Peyer's patch (tissue), 4 donors: ENCODE measurements around the gene MRPL58. TPM values are rescaled to one million over a fixed set of nuclear protein-coding genes. Genes with fewer than 3 reads are reported as not detected.
A peak's percentile ranks its signal among the peaks of the same experiment; 100 is the strongest.

Experiments used
- DNase-seq, 3 donors: peaks; one replicate each; pipeline ENCODE4 v3.0.0-alpha.2; 2017 to 2019
- H3K27ac ChIP-seq, 4 donors: fragments of 200-600 bp; sonication (generic); one replicate each; pipeline ENCODE4 v1.5.1; 2016 to 2019
- H3K27me3 ChIP-seq, 2 donors: fragments of 200-600 bp; sonication (generic); one replicate each; pipeline ENCODE4 v1.5.1; 2019
- H3K36me3 ChIP-seq, 3 donors: fragments of 200-600 bp; sonication (generic); one replicate each; pipeline ENCODE4 v1.5.1; 2016 to 2019
- H3K4me1 ChIP-seq, 4 donors: fragments of 200-600 bp; sonication (generic); one replicate each; pipeline ENCODE4 v1.5.1; 2016 to 2019
- H3K4me3 ChIP-seq, 4 donors: fragments of 200-600 bp; sonication (generic); 1 replicate in 3 of 4; 2 replicates in 1 of 4; pipeline ENCODE4 v1.5.1; 2016 to 2019; ENCODE audit warnings: mild to moderate bottlenecking in 1 of 4
- H3K9me3 ChIP-seq, 4 donors: fragments of 200-600 bp; sonication (generic); one replicate each; pipeline ENCODE4 v1.5.1; 2016 to 2019; ENCODE audit warnings: mild to moderate bottlenecking in 1 of 4
- CTCF ChIP-seq, 6 experiments: fragments of 450-650 bp in 4 of 6; fragments of 200-600 bp in 2 of 6; sonication (generic) in 1 of 6; IDR thresholded peaks; one replicate each; pipeline ENCODE4 v1.5.1; 2017 to 2019; ENCODE audit warnings: antibody characterized with exemption in 6 of 6, mild to moderate bottlenecking in 3 of 6, moderate library complexity in 1 of 6
- POLR2A ChIP-seq, 2 donors: fragments of 450-650 bp; IDR thresholded peaks; one replicate each; pipeline ENCODE4 v1.5.1; 2017; ENCODE audit warnings: antibody characterized with exemption in 2 of 2, mild to moderate bottlenecking in 2 of 2, moderate library complexity in 2 of 2
- total RNA-seq, 4 donors: library from RNA; depleted of rRNA; stranded (reverse); fragments of >200 nt; gene quantifications; one replicate each; pipeline ENCODE4 v1.1.0, GENCODE V29; 2016

The MRPL58 gene
- total RNA-seq, 4 donors from 2014 or later = 17.3 to 42.7 (median 32.2) TPM

GRCh38 chr17:75048249-75048878, 35.9 kb downstream of the MRPL58 start:
- no peak for TF ChIP-seq CTCF (IDR thresholded peaks at IDR 0.05)
- no peak for TF ChIP-seq POLR2A (IDR thresholded peaks at IDR 0.05)
- Histone ChIP-seq H3K4me3 (peak overlapping the region in 2 of 4 donors; percentile 97 to 98), H3K27ac (no peak overlapping the region)

GRCh38 chr17:75049057-75049456, 36.6 kb downstream of the MRPL58 start:
- Histone ChIP-seq H3K36me3 (peaks cover 0 to 34% (median 0%) of the 10 kb centered on the region in 3 donors), H3K4me1 (peaks cover 0 to 25% (median 11%) of the 10 kb centered on the region in 4 donors), H3K27me3 (no peaks in the 10 kb centered on the region), H3K9me3 (no peaks in the 10 kb centered on the region), H3K4me3 (no peak overlapping the region), H3K27ac (no peak overlapping the region)
- TF ChIP-seq POLR2A (IDR thresholded peaks at IDR 0.05) = no peak
- TF ChIP-seq CTCF (IDR thresholded peaks at IDR 0.05) = no peak
- DNase-seq = peak in 1 of 3 donors; percentile 10

More at GRCh38 chr17:75048249-75048878, 35.9 kb downstream of the MRPL58 start:
- Histone ChIP-seq H3K9me3 (no peaks in the 10 kb centered on the region), H3K36me3 (peaks cover 0 to 27% (median 0%) of the 10 kb centered on the region in 3 donors), H3K4me1 (peaks cover 0 to 25% (median 11%) of the 10 kb centered on the region in 4 donors), H3K27me3 (no peaks in the 10 kb centered on the region)
- DNase-seq = peak in 1 of 3 donors; percentile 46

- H3K4me1 ChIP-seq = peaks cover 0 to 25% (median 11%) of the 10 kb centered on the region in 4 donors
- no peak overlapping the region for H3K27ac ChIP-seq
- H3K36me3 ChIP-seq = peaks cover 0 to 40% (median 0%) of the 10 kb centered on the region in 3 donors
- DNase-seq = no peak
- no peaks in the 10 kb centered on the region for H3K9me3 ChIP-seq
- TF ChIP-seq POLR2A (IDR thresholded peaks at IDR 0.05) = no peak
- no peak for TF ChIP-seq CTCF (IDR thresholded peaks at IDR 0.05)
- no peak overlapping the region for H3K4me3 ChIP-seq
- no peaks in the 10 kb centered on the region for H3K27me3 ChIP-seq
Observed at GRCh38 chr17:75049706-75050105, 37.2 kb downstream of the MRPL58 start.

- Histone ChIP-seq H3K27me3 (no peaks in the 10 kb centered on the region), H3K36me3 (peaks cover 0 to 59% (median 0%) of the 10 kb centered on the region in 3 donors), H3K4me3 (no peak overlapping the region), H3K4me1 (peaks cover 0 to 18% (median 8%) of the 10 kb centered on the region in 4 donors), H3K27ac (no peak overlapping the region), H3K9me3 (no peaks in the 10 kb centered on the region)
- no peak for DNase-seq
- TF ChIP-seq CTCF (IDR thresholded peaks at IDR 0.05) (no peak), POLR2A (IDR thresholded peaks at IDR 0.05) (no peak)
Observed at GRCh38 chr17:75051941-75052340, 39.5 kb downstream of the MRPL58 start.

GRCh38 chr17:75059369-75060345, 47.2 kb downstream of the MRPL58 start:
- peaks cover 0 to 79% (median 0%) of the 10 kb centered on the region in 3 donors for H3K36me3 ChIP-seq
- H3K4me3 ChIP-seq = no peak overlapping the region
- H3K27ac ChIP-seq = peak overlapping the region in 3 of 4 donors; percentile 33 to 77 (median 42)
- no peak for TF ChIP-seq POLR2A (IDR thresholded peaks at IDR 0.05)
- peak in 4 of 6 experiments; percentile 32 to 61 (median 54) for TF ChIP-seq CTCF (IDR thresholded peaks at IDR 0.05)
- H3K4me1 ChIP-seq = peaks cover 0 to 6% (median 0%) of the 10 kb centered on the region in 4 donors
- DNase-seq = no peak
- H3K27me3 ChIP-seq = no peaks in the 10 kb centered on the region
- no peaks in the 10 kb centered on the region for H3K9me3 ChIP-seq
